HepG2 (cell line): ENCODE results near the gene KRI1. TPM values are rescaled to one million over a fixed set of nuclear protein-coding genes. Genes with fewer than 3 reads are reported as not detected.
"Not testable (repeated sequence)": the region's sequence is repeated elsewhere in the genome, so short reads cannot be mapped to it uniquely, and the experiment has no call there.

ENCODE experiments used
- ATAC-seq: fragments of 200-7000 bp; cut with Tn5 transposase; 3 replicates; pipeline ENCODE4 v1.9.1; 2020; ENCODE audit warnings: mild to moderate bottlenecking, moderate library complexity
- BruUV-seq: library from RNA; stranded (reverse); fragments of 400-500 nt; replicated peaks from 2 replicates; lab custom pipeline; 2021; lab: Mats Ljungman, UMichigan
- CTCF ChIA-PET: fragments of 300-600 bp; formaldehyde crosslinking; extraction: SDS; loops from one replicate; lab custom pipeline; 2021; ENCODE audit warnings: low total read pairs, inconsistent platforms, low intra/inter-chr PET ratio; lab: Yijun Ruan, JAX
- POLR2A ChIA-PET: fragments of 350-600 bp; sonication (Branson Sonifier 250); formaldehyde crosslinking; loops from one replicate; lab custom pipeline; 2020; ENCODE audit warnings: antibody characterized with exemption, inconsistent platforms; lab: Yijun Ruan, JAX
- DNase-seq: peaks from one replicate; pipeline ENCODE4 v3.0.0-alpha.2; 2015; ENCODE audit warnings: low spot score
- FAIRE-seq: peaks from 3 replicates; lab custom pipeline; 2011; peaks lifted over from hg19 to GRCh38; lab: Jason Lieb, UNC
- H2AFZ ChIP-seq: one replicate; pipeline ENCODE4 v1.6.1; 2011; ENCODE audit warnings: low read length, inconsistent platforms
- H3K27ac ChIP-seq: fragments of 300-600 bp; 3 replicates; pipeline ENCODE4 v1.8.0; 2011; ENCODE audit warnings: mixed run types, mild to moderate bottlenecking, mixed read lengths, low read length, inconsistent platforms; ENCODE audit not compliant: insufficient read depth; ENCODE audit errors: extremely low read length
- H3K27me3 ChIP-seq, 2 experiments: fragments of 200-600 bp in 1 of 2; 2 replicates in 1 of 2; 3 replicates in 1 of 2; pipeline versions ENCODE4 v1.6.0 to v1.8.0; 2011; ENCODE audit warnings: low read length in 2 of 2, mild to moderate bottlenecking in 2 of 2, moderate library complexity in 2 of 2, inconsistent platforms in 1 of 2; ENCODE audit not compliant: insufficient read depth in 2 of 2, control insufficient read depth in 1 of 2
- H3K36me3 ChIP-seq, 2 experiments: fragments of 200-600 bp in 1 of 2; replicated peaks in 1 of 2; 2 replicates in 1 of 2; 3 replicates in 1 of 2; pipeline versions ENCODE4 v1.5.1 to v1.8.0; 2011; ENCODE audit warnings: low read length in 2 of 2, inconsistent platforms in 1 of 2; ENCODE audit not compliant: insufficient read depth in 2 of 2, control insufficient read depth in 1 of 2
- H3K4me1 ChIP-seq: 2 replicates; pipeline ENCODE4 v1.5.1; 2012; ENCODE audit warnings: low read length, inconsistent platforms; ENCODE audit not compliant: insufficient read depth
- H3K4me2 ChIP-seq: 2 replicates; pipeline ENCODE4 v1.6.0; 2011; ENCODE audit warnings: low read depth, low read length, inconsistent platforms
- H3K4me3 ChIP-seq, 3 experiments: fragments of 200-600 bp in 1 of 3; sonication (generic), shearing (Covaris generic) in 1 of 3; replicated peaks in 1 of 3; 2 replicates each; pipeline ENCODE4 v1.5.1; 2011 to 2016; ENCODE audit warnings: low read length in 3 of 3, inconsistent platforms in 2 of 3, low read depth in 2 of 3, mild to moderate bottlenecking in 2 of 3, control low read depth in 1 of 3, mixed read lengths in 1 of 3; ENCODE audit not compliant: insufficient read depth in 1 of 3
- H3K79me2 ChIP-seq: one replicate; pipeline ENCODE4 v1.6.1; 2011; ENCODE audit warnings: low read length, inconsistent platforms; ENCODE audit not compliant: insufficient read depth
- H3K9ac ChIP-seq: 2 replicates; pipeline ENCODE4 v1.6.0; 2011; ENCODE audit warnings: mild to moderate bottlenecking, low read depth, low read length, inconsistent platforms; ENCODE audit not compliant: insufficient read depth
- H3K9me3 ChIP-seq: 2 replicates; pipeline ENCODE4 v1.5.1; 2012; ENCODE audit warnings: mild to moderate bottlenecking, low read length
- H4K20me1 ChIP-seq: 2 replicates; pipeline ENCODE4 v1.6.0; 2011; ENCODE audit warnings: inconsistent platforms, mild to moderate bottlenecking, low read length, moderate library complexity; ENCODE audit not compliant: insufficient read depth
- HIVEP1 ChIP-seq: sonication (generic); formaldehyde crosslinking; IDR thresholded peaks from 2 replicates; pipeline ENCODE4 v1.4.0; 2020; ENCODE audit warnings: mild to moderate bottlenecking, missing genetic modification reagents
- KMT2B ChIP-seq: IDR thresholded peaks from 2 replicates; pipeline ENCODE4 v1.6.1; 2016; ENCODE audit warnings: missing genetic modification reagents, missing compliant biosample characterization
- PLRG1 ChIP-seq: fragments of 450-650 bp; conservative IDR thresholded peaks from 2 replicates; pipeline ENCODE4 v1.6.1; 2016
- RFXANK ChIP-seq: IDR thresholded peaks from 2 replicates; pipeline ENCODE4 v1.6.1; 2016
- SETDB1 ChIP-seq: sonication (generic); formaldehyde crosslinking; IDR thresholded peaks from 2 replicates; pipeline ENCODE4 v1.5.1; 2020; ENCODE audit warnings: missing genetic modification reagents, mild to moderate bottlenecking, borderline replicate concordance
- SP4 ChIP-seq: sonication (generic); formaldehyde crosslinking; IDR thresholded peaks from 2 replicates; pipeline ENCODE4 v1.8.1; 2023; ENCODE audit warnings: mild to moderate bottlenecking, missing genetic modification reagents
- SRY ChIP-seq: sonication (generic); formaldehyde crosslinking; IDR thresholded peaks from 2 replicates; pipeline ENCODE4 v1.8.0; 2022; ENCODE audit warnings: mild to moderate bottlenecking, missing genetic modification reagents
- STAT5B ChIP-seq: sonication (generic); formaldehyde crosslinking; IDR thresholded peaks from 2 replicates; pipeline ENCODE4 v1.4.0; 2020; ENCODE audit warnings: missing genetic modification reagents
- TCF7 ChIP-seq: sonication (generic); IDR thresholded peaks from 2 replicates; pipeline ENCODE4 v1.6.1; 2016; ENCODE audit warnings: antibody characterized with exemption, low read depth
- TOE1 ChIP-seq: sonication (generic); formaldehyde crosslinking; IDR thresholded peaks from 2 replicates; pipeline ENCODE4 v1.4.0; 2020; ENCODE audit warnings: mild to moderate bottlenecking, missing genetic modification reagents
- ZNF101 ChIP-seq: sonication (generic); formaldehyde crosslinking; IDR thresholded peaks from 2 replicates; pipeline ENCODE4 v1.4.0; 2020; ENCODE audit warnings: mild to moderate bottlenecking, low read depth, missing genetic modification reagents, borderline replicate concordance
- ZNF547 ChIP-seq: sonication (generic); formaldehyde crosslinking; IDR thresholded peaks from 2 replicates; pipeline ENCODE4 v1.5.1; 2020; ENCODE audit warnings: mild to moderate bottlenecking, missing genetic modification reagents
- ZNF619 ChIP-seq: sonication (generic); formaldehyde crosslinking; IDR thresholded peaks from 2 replicates; pipeline ENCODE4 v1.4.0; 2020; ENCODE audit warnings: mild to moderate bottlenecking, missing genetic modification reagents
- ZNF629 ChIP-seq: sonication (generic); formaldehyde crosslinking; conservative IDR thresholded peaks from 2 replicates; pipeline ENCODE4 v1.5.0; 2020; ENCODE audit warnings: missing genetic modification reagents
- ZSCAN20 ChIP-seq: sonication (generic); formaldehyde crosslinking; IDR thresholded peaks from 2 replicates; pipeline ENCODE4 v1.4.0; 2020; ENCODE audit warnings: missing genetic modification reagents, mild to moderate bottlenecking, borderline replicate concordance
- ZSCAN31 ChIP-seq: sonication (generic); formaldehyde crosslinking; IDR thresholded peaks from 2 replicates; pipeline ENCODE4 v1.5.0; 2020; ENCODE audit warnings: low read depth, mild to moderate bottlenecking, missing genetic modification reagents
- WGBS: methylation state at CpG from one replicate; pipeline ENCODE4 v1.1.6; 2017; ENCODE audit warnings: low lambda C conversion rate; 5-methylcytosine and 5-hydroxymethylcytosine counted together
- in situ Hi-C: cut with HindIII; loops from 2 replicates; pipeline ENCODE4 v1.10.0; 2017; ENCODE audit warnings: low pct_unique_long_range_greater_than_20kb; ENCODE audit not compliant: extremely low pct_ligation_motif_present
- intact Hi-C: fragments of 100-400 bp; cut with micrococcal nuclease; formaldehyde crosslinking; loops from one replicate; pipeline ENCODE4 v1.10.0; 2022; ENCODE audit not compliant: unreplicated experiment
- polyA plus RNA-seq, 8 experiments: library from polyadenylated mRNA; depleted of rRNA in 3 of 8; stranded (reverse) in 7 of 8; unstranded in 1 of 8; fragments of >200 nt; fragmentation: Illumina TruSeq in 4 of 8; extraction: Trizol in 4 of 8; gene quantifications; 2 replicates each; pipeline versions ENCODE4 v1.2.1 to v1.2.3, GENCODE V29; 2011 to 2016; ENCODE audit warnings: low read depth in 4 of 8, missing spikeins in 1 of 8, mixed read lengths in 1 of 8; ENCODE audit not compliant: insufficient read depth in 1 of 8
- total RNA-seq, 5 experiments: library from RNA; depleted of rRNA; stranded (reverse); fragments of >200 nt; fragmentation: Illumina TruSeq; extraction: Trizol; gene quantifications; 2 replicates each; pipeline ENCODE4 v1.2.3, GENCODE V29; 2016; ENCODE audit warnings: low read depth in 1 of 5
- TF ChIP-seq, protein P1 (sequence below): sonication (generic); formaldehyde crosslinking; IDR thresholded peaks from 2 replicates; pipeline ENCODE4 v1.8.0; 2022; ENCODE audit warnings: low read depth, missing genetic modification reagents
- TF ChIP-seq, protein P2 (sequence below): IDR thresholded peaks from 2 replicates; pipeline ENCODE4 v1.6.1; 2016; ENCODE audit warnings: mild to moderate bottlenecking, missing biosample characterization, missing genetic modification reagents

KRI1 gene
- total and polyA plus RNA-seq, 2 of the 13 experiments (the other 11 are each of a cell fraction or from before 2014, with no cell fraction given) = 9.1 to 11.7 TPM

DNA sequence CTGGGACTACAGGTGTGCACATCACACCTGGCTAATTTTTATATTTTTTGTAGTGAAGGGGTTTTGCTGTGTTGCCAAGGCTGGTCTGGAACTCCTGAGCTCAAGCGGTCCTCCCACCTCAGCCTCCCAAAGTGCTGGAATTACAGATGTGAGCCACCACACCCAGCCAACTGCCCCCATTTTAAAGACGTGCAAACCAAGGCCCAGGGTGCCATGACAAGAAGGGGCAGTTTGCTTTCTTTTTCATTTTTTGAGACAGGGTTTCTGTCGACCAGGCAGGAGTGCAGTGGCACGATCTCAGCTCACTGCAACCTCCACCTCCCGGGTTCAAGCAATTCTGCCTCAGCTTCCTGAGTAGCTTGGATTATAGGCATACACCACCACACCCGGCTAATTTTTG, 8.0 kb upstream of the KRI1 start:
- H3K4me1 ChIP-seq = peaks cover 47% of the 10 kb centered on the region
- CTCF ChIA-PET, FAIRE-seq, H3K4me2 ChIP-seq, H3K36me3 ChIP-seq, POLR2A ChIA-PET, H3K4me3 ChIP-seq, H3K27ac ChIP-seq, H4K20me1 ChIP-seq, H2AFZ ChIP-seq, H3K9ac ChIP-seq, H3K79me2 ChIP-seq, BruUV-seq, ATAC-seq, DNase-seq, H3K9me3 ChIP-seq, H3K27me3 ChIP-seq, in situ Hi-C loops: not testable (repeated sequence)
- TF ChIP-seq ZNF629 = peak; percentile 81
- WGBS = 92% methylated on average over 6 of the region's 6 CpGs
- intact Hi-C loops = loop anchor here (2.0 kb wide), 1 partner anchor 33 kb away; no protein-coding TSS in a partner anchor

DNA sequence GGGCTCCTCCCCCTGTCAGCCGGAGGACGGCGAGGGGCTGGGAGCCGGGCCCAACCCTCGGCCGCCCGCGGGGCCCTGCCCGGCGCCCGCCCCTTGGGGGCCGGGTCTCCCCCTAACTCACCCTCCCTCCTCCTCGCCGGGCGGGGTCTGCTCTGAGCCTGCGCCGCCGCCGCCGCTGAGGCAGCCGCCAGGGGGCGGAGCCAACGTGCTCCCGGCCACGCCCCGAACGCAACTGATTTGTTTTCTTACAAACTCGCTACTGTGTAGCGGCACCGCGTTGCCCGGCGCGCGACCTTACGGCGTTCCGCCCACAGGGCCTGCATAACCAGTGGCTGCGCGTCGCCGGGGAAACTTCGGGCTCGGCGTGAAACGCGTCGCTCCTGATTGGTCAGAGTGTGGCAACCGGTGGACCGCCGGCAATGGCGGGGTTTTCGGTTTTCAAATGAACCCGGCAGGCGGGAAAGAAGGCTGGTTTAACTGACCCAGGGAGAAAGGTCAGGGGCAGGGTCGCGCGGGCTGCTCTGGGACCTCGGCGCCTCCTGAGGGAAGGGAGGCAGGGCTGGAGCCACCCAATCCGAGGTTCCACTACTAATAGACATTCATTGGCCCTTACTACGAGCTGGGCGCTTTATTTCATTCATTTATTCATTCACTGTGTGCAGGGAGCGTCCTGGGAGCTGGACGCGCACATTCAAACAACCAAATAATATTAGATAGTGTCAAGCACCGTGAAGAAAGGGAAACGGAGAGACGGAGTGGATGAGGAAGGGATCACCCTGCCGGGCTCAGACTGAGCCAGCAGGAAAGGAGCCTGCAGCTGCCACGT, 3.2 kb upstream of the KRI1 start, which contains the start of gene CDKN2D:
Gene CDKN2D, minus strand, starts transcription at position 154 of the 826 bp plus-strand sequence. CDS start 326 bp downstream, outside the sequence.
- Histone ChIP-seq H3K27me3 (no peaks in the 10 kb centered on the region), H3K27ac (peak within 1 kb of the TSS; percentile 93), H3K4me2 (peak within 1 kb of the TSS; percentile 80), H4K20me1 (no peaks in the 10 kb centered on the region), H2AFZ (no peak within 1 kb of the TSS), H3K36me3 (no peaks in the 10 kb centered on the region; a peak in 1 of 5 replicates), H3K4me3 (peak within 1 kb of the TSS; percentile 61 to 85 (median 82)), H3K79me2 (peaks cover 10% of the 10 kb centered on the region), H3K9me3 (no peaks in the 10 kb centered on the region), H3K9ac (peak within 1 kb of the TSS; percentile 71), H3K4me1 (peaks cover 54% of the 10 kb centered on the region)
- FAIRE-seq = peak; percentile 70
- peak; percentile 98 for DNase-seq
- BruUV-seq = TSS peak; percentile 94
- WGBS = 2% methylated on average over 21 of the region's 71 CpGs
- in situ Hi-C loops (no loop called here), intact Hi-C loops (no loop called here)
- POLR2A ChIA-PET = no interaction called here
- CTCF ChIA-PET = no interaction called here
- ATAC-seq = peak; percentile 91
- TF ChIP-seq ZNF101 (CRISPR knock-in tag) (no peak), ZSCAN31 (CRISPR knock-in tag) (peak; percentile 43; the same call in 1 of the 2 replicates), ZSCAN20 (CRISPR knock-in tag) (no peak; the same call in 1 of the 2 replicates), HIVEP1 (CRISPR knock-in tag) (peak; percentile 76; the same call in 1 of the 2 replicates), ZNF547 (CRISPR knock-in tag) (peak; percentile 81), PLRG1 (no peak), STAT5B (no peak), SETDB1 (CRISPR knock-in tag) (no peak), TOE1 (CRISPR knock-in tag) (0 out of 2 replicates have a peak, but pooled peaks have one; percentile 37), KMT2B (CRISPR knock-in tag) (peak; percentile 52; the same call in 1 of the 2 replicates), SP4 (CRISPR knock-in tag) (peak; percentile 99), ZNF619 (CRISPR knock-in tag) (peak; percentile 85; the same call in 1 of the 2 replicates), SRY (CRISPR knock-in tag) (peak; percentile 12; the same call in 1 of the 2 replicates), RFXANK (peak; percentile 99), TCF7 (no peak)
- TF ChIP-seq, protein P1, sequence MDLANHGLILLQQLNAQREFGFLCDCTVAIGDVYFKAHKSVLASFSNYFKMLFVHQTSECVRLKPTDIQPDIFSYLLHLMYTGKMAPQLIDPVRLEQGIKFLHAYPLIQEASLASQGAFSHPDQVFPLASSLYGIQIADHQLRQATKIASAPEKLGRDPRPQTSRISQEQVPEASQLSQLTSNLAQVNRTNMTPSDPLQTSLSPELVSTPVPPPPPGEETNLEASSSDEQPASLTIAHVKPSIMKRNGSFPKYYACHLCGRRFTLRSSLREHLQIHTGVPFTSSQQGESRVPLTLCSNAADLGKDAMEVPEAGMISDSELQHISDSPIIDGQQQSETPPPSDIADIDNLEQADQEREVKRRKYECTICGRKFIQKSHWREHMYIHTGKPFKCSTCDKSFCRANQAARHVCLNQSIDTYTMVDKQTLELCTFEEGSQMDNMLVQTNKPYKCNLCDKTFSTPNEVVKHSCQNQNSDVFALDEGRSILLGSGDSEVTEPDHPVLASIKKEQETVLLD (CRISPR knock-in tag) = peak; percentile 89
- TF ChIP-seq, protein P2, sequence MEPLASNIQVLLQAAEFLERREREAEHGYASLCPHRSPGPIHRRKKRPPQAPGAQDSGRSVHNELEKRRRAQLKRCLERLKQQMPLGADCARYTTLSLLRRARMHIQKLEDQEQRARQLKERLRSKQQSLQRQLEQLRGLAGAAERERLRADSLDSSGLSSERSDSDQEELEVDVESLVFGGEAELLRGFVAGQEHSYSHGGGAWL (CRISPR knock-in tag) = peak; percentile 36; the same call in 1 of the 2 replicates
